ENCODE data around the gene FADS2. TPM values are rescaled to one million over a fixed set of nuclear protein-coding genes. Genes with fewer than 3 reads are reported as not detected.

FADS2 gene
- polyA plus RNA-seq, 1 donor from 2014 or later, result 145 TPM

DNA sequence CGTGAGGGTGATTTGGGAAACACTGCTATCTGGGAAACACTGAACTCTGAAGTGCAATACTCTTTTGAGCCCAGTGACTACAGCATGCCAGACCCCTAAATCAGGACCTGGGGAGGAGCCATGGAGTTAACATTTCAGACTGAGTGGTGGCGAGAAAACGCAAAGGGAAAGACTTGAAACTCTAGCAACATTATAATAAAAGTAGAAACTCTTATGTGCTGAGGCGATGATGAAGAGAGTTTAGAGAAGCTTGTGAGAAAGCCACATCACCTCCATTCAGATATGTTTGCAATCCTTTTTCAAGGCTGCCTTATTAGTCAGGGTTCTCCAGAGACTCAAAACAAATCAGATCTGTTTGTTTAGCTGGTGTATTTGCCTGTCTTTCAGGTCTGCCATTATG, 33.5 kb upstream of the FADS2 start:
- Histone ChIP-seq H3F3A (ENCODE audit: insufficient read depth, low read length, poor library complexity, severe bottlenecking) (no peaks in the 10 kb centered on the region), H4K20me1 (ENCODE audit: insufficient read depth) (no peaks in the 10 kb centered on the region), H3K27me3 (ENCODE audit: insufficient read depth, low read depth, low read length) (no peaks in the 10 kb centered on the region), H3K27ac (ENCODE audit: low read length) (no peak overlapping the region), H2AFZ (ENCODE audit: low read depth, low read length) (no peak overlapping the region), H3K9ac (ENCODE audit: low read length) (no peak overlapping the region), H3K9me3 (ENCODE audit: low read length) (no peaks in the 10 kb centered on the region), H3K4me2 (ENCODE audit: low read length) (no peak overlapping the region), H3K36me3 (ENCODE audit: insufficient read depth, low read length) (no peaks in the 10 kb centered on the region), H3K4me3 (ENCODE audit: low read length) (no peak overlapping the region), H3K9me2 (ENCODE audit: insufficient read depth, low read length) (no peaks in the 10 kb centered on the region), H3K79me2 (replicated peaks; ENCODE audit: insufficient read depth, low read length) (peaks cover 29% of the 10 kb centered on the region)
- TF ChIP-seq MXI1 (conservative IDR thresholded peaks at IDR 0.05; ENCODE audit: poor library complexity, severe bottlenecking) (no peak), EP300 (conservative IDR thresholded peaks at IDR 0.05; ENCODE audit: poor library complexity, severe bottlenecking) (no peak), SMC3 (conservative IDR thresholded peaks at IDR 0.05; ENCODE audit: poor library complexity) (no peak), EZH2 (IDR thresholded peaks at IDR 0.05; ENCODE audit: borderline replicate concordance, insufficient read depth, low read length, poor library complexity, severe bottlenecking) (no peak), POLR2AphosphoS5 (IDR thresholded peaks at IDR 0.05) (no peak), RAD21 (conservative IDR thresholded peaks at IDR 0.05) (no peak), TAF1 (IDR thresholded peaks at IDR 0.05; ENCODE audit: low read depth) (no peak)
- TF ChIP-seq, protein P1, sequence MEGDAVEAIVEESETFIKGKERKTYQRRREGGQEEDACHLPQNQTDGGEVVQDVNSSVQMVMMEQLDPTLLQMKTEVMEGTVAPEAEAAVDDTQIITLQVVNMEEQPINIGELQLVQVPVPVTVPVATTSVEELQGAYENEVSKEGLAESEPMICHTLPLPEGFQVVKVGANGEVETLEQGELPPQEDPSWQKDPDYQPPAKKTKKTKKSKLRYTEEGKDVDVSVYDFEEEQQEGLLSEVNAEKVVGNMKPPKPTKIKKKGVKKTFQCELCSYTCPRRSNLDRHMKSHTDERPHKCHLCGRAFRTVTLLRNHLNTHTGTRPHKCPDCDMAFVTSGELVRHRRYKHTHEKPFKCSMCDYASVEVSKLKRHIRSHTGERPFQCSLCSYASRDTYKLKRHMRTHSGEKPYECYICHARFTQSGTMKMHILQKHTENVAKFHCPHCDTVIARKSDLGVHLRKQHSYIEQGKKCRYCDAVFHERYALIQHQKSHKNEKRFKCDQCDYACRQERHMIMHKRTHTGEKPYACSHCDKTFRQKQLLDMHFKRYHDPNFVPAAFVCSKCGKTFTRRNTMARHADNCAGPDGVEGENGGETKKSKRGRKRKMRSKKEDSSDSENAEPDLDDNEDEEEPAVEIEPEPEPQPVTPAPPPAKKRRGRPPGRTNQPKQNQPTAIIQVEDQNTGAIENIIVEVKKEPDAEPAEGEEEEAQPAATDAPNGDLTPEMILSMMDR (IDR thresholded peaks at IDR 0.05; ENCODE audit: poor library complexity, severe bottlenecking), result no peak
- TF ChIP-seq, protein P2, sequence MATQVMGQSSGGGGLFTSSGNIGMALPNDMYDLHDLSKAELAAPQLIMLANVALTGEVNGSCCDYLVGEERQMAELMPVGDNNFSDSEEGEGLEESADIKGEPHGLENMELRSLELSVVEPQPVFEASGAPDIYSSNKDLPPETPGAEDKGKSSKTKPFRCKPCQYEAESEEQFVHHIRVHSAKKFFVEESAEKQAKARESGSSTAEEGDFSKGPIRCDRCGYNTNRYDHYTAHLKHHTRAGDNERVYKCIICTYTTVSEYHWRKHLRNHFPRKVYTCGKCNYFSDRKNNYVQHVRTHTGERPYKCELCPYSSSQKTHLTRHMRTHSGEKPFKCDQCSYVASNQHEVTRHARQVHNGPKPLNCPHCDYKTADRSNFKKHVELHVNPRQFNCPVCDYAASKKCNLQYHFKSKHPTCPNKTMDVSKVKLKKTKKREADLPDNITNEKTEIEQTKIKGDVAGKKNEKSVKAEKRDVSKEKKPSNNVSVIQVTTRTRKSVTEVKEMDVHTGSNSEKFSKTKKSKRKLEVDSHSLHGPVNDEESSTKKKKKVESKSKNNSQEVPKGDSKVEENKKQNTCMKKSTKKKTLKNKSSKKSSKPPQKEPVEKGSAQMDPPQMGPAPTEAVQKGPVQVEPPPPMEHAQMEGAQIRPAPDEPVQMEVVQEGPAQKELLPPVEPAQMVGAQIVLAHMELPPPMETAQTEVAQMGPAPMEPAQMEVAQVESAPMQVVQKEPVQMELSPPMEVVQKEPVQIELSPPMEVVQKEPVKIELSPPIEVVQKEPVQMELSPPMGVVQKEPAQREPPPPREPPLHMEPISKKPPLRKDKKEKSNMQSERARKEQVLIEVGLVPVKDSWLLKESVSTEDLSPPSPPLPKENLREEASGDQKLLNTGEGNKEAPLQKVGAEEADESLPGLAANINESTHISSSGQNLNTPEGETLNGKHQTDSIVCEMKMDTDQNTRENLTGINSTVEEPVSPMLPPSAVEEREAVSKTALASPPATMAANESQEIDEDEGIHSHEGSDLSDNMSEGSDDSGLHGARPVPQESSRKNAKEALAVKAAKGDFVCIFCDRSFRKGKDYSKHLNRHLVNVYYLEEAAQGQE (IDR thresholded peaks at IDR 0.05; ENCODE audit: borderline replicate concordance), result no peak

DNA sequence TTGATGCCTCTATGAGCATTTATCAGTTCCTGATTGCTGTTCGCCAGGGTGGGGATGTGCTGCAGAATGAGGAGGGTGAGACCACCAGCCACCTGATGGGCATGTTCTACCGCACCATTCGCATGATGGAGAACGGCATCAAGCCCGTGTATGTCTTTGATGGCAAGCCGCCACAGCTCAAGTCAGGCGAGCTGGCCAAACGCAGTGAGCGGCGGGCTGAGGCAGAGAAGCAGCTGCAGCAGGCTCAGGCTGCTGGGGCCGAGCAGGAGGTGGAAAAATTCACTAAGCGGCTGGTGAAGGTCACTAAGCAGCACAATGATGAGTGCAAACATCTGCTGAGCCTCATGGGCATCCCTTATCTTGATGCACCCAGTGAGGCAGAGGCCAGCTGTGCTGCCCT, 32.6 kb upstream of the FADS2 start:
- TF ChIP-seq, protein P2 (IDR thresholded peaks at IDR 0.05; ENCODE audit: borderline replicate concordance), result no peak
- TF ChIP-seq EZH2 (IDR thresholded peaks at IDR 0.05; ENCODE audit: borderline replicate concordance, insufficient read depth, low read length, poor library complexity, severe bottlenecking) (no peak), TAF1 (IDR thresholded peaks at IDR 0.05; ENCODE audit: low read depth) (no peak), POLR2AphosphoS5 (IDR thresholded peaks at IDR 0.05) (no peak), EP300 (conservative IDR thresholded peaks at IDR 0.05; ENCODE audit: poor library complexity, severe bottlenecking) (no peak), MXI1 (conservative IDR thresholded peaks at IDR 0.05; ENCODE audit: poor library complexity, severe bottlenecking) (no peak), RAD21 (conservative IDR thresholded peaks at IDR 0.05) (no peak)
- Histone ChIP-seq H3K9me2 (ENCODE audit: insufficient read depth, low read length) (no peaks in the 10 kb centered on the region), H3K4me3 (ENCODE audit: low read length) (no peak overlapping the region), H3K4me2 (ENCODE audit: low read length) (no peak overlapping the region), H3K9me3 (ENCODE audit: low read length) (no peaks in the 10 kb centered on the region), H3K27ac (ENCODE audit: low read length) (no peak overlapping the region), H2AFZ (ENCODE audit: low read depth, low read length) (no peak overlapping the region), H3K79me2 (replicated peaks; ENCODE audit: insufficient read depth, low read length) (peaks cover 29% of the 10 kb centered on the region), H3K36me3 (ENCODE audit: insufficient read depth, low read length) (no peaks in the 10 kb centered on the region), H3K27me3 (ENCODE audit: insufficient read depth, low read depth, low read length) (no peaks in the 10 kb centered on the region), H3K9ac (ENCODE audit: low read length) (no peak overlapping the region), H4K20me1 (ENCODE audit: insufficient read depth) (no peaks in the 10 kb centered on the region), H3F3A (ENCODE audit: insufficient read depth, low read length, poor library complexity, severe bottlenecking) (no peaks in the 10 kb centered on the region)
